ENCODE data around the gene MRPL51.

The MRPL51 gene

DNA sequence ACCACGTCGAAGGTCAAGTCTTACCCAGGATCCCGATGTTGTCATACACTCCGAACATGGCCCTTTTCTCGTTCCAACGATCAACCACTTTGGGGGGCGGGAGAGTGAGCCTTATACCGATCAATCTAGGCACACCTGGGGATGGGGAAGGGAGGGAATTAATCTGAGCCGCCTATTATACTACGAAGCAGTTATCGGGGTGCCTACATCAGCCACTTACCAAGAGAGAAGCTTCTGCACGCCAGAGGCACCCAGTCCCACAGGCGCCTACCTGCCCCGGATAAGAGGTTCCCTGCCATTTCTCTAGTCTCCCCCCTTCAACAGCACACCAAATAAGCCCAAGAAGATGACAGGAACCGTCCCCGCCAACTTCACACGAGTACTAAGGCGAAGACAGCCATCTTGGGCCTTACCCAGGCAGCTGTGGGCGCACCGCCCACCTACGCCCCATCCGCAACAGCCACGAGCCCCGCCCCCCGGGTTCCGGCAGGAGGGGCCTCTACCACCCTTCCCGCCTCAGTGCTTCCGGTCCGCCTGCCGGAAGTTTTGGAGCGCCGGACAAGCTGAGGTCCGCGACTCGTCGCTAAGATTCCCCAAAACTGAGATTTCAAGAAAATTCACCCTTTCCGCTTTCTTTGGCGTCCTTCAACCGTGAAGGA is at the start of gene MRPL51:
TSS of gene MRPL51 (minus strand) at position 425 of the 659 bp plus-strand sequence. CDS start at position 299, 126 bp downstream.
- Histone ChIP-seq H3K27ac (peak within 1 kb of the TSS; percentile 95), H3K4me2 (ENCODE audit: low read length) (peak within 1 kb of the TSS; percentile 94), H3K79me2 (peaks cover 24% of the 10 kb centered on the region), H3K4me3 (ENCODE audit: low read depth, low read length) (peak within 1 kb of the TSS; percentile 94), H3K36me3 (ENCODE audit: control insufficient read depth, insufficient read depth, low read length) (no peaks in the 10 kb centered on the region), H3K4me1 (peaks cover 11% of the 10 kb centered on the region), H3K9me3 (ENCODE audit: control insufficient read depth, low read length) (no peaks in the 10 kb centered on the region), H3K9ac (peak within 1 kb of the TSS; percentile 33), H3K27me3 (ENCODE audit: control insufficient read depth, insufficient read depth, low read length) (no peaks in the 10 kb centered on the region), H2AFZ (peak within 1 kb of the TSS; percentile 99)
- TF ChIP-seq, protein P1, sequence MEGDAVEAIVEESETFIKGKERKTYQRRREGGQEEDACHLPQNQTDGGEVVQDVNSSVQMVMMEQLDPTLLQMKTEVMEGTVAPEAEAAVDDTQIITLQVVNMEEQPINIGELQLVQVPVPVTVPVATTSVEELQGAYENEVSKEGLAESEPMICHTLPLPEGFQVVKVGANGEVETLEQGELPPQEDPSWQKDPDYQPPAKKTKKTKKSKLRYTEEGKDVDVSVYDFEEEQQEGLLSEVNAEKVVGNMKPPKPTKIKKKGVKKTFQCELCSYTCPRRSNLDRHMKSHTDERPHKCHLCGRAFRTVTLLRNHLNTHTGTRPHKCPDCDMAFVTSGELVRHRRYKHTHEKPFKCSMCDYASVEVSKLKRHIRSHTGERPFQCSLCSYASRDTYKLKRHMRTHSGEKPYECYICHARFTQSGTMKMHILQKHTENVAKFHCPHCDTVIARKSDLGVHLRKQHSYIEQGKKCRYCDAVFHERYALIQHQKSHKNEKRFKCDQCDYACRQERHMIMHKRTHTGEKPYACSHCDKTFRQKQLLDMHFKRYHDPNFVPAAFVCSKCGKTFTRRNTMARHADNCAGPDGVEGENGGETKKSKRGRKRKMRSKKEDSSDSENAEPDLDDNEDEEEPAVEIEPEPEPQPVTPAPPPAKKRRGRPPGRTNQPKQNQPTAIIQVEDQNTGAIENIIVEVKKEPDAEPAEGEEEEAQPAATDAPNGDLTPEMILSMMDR (IDR thresholded peaks at IDR 0.05) = no peak

DNA sequence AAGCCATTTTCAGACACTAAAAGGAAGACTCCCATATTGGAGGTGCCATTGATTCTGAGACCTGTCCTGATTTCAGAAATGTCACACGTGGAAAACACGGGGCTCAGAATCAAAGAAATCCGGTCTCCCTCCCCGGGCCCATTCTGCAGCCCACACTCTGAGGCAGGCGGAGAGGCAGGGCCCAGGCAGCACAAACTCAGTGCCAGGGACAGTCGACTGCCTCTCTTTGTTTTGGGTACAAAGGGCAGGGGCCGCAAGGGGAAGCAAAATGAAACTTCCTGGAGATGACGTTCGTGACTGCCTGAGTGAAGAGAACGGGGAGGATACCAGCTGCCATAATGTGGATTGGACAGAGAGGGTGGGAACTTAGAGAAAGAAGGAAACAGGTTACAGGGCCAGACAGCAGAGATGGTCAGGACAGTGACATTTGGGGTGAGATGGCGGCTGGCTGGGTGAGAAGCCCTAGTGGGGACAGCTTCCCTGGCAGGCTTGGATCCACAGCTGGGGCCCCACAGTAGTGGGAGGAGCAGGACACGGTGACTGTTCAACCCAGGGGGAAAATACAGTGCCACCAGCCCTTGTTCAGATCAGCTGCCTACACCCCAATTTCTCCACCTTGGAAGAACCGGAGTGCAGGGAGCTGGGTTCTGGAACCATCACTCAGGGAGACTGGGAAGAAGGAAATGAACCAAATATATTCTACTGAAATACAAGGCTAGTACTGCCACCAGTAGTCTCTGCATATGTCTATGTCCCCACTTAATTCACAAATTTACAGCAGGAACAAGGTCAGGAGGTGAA is 49.3 kb upstream of the MRPL51 start:
- Histone ChIP-seq H3K9ac (no peak overlapping the region), H3K27ac (no peak overlapping the region), H3K27me3 (ENCODE audit: control insufficient read depth, insufficient read depth, low read length) (no peaks in the 10 kb centered on the region), H3K4me3 (ENCODE audit: low read depth, low read length) (no peak overlapping the region), H3K79me2 (no peaks in the 10 kb centered on the region), H3K36me3 (ENCODE audit: control insufficient read depth, insufficient read depth, low read length) (no peaks in the 10 kb centered on the region), H2AFZ (no peak overlapping the region), H3K9me3 (ENCODE audit: control insufficient read depth, low read length) (no peaks in the 10 kb centered on the region), H3K4me1 (peaks cover 8% of the 10 kb centered on the region), H3K4me2 (ENCODE audit: low read length) (no peak overlapping the region)
- TF ChIP-seq, protein P1 (IDR thresholded peaks at IDR 0.05) = no peak

DNA sequence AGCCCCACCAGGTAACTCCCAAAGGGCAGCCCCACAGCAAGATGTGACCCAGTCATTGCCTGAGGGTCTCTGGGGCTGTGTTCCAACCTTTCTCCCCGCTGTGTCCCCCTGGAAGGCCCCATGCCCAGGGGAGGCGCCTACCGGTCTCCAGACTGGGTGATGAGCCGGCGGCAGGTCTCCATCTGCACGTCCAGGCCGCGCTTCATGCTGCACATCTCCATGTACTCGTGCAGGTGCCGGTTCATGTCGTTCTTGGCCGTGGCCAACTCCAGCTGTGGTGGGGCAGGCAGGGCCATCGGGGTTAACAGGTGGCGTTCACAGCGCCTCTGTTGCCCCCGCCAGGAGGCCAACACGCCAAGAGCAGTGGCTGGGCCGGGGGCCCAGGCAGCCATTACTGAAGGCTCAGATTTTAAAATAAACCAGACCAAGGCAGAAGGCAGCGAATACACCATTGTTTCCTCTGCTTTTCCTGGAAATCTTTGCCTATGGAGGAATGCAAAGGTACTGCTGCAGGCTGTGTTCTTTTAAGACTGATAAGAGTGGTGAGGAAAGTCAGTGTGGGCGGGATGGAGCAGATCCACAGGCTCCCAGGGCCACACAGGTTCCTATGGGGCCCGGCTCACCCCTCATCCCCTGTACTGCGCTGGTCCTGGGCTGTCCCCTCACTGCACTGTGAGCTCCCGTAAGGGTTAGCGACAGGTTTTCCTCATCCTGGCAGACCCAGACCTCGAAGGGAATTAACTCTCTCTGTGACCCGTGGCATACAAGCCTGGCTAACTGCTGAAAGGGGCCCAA is 48.5 kb upstream of the MRPL51 start:
- H3K4me3 ChIP-seq (ENCODE audit: low read depth, low read length) = no peak overlapping the region
- no peak overlapping the region for H3K4me2 ChIP-seq (ENCODE audit: low read length)
- no peaks in the 10 kb centered on the region for H3K9me3 ChIP-seq (ENCODE audit: control insufficient read depth, low read length)
- H2AFZ ChIP-seq = no peak overlapping the region
- H3K79me2 ChIP-seq = no peaks in the 10 kb centered on the region
- TF ChIP-seq, protein P1 (IDR thresholded peaks at IDR 0.05) = no peak
- no peaks in the 10 kb centered on the region for H3K36me3 ChIP-seq (ENCODE audit: control insufficient read depth, insufficient read depth, low read length)
- H3K9ac ChIP-seq = no peak overlapping the region
- peak overlapping the region; percentile 36 for H3K27ac ChIP-seq
- H3K27me3 ChIP-seq (ENCODE audit: control insufficient read depth, insufficient read depth, low read length) = no peaks in the 10 kb centered on the region
- peaks cover 8% of the 10 kb centered on the region for H3K4me1 ChIP-seq

DNA sequence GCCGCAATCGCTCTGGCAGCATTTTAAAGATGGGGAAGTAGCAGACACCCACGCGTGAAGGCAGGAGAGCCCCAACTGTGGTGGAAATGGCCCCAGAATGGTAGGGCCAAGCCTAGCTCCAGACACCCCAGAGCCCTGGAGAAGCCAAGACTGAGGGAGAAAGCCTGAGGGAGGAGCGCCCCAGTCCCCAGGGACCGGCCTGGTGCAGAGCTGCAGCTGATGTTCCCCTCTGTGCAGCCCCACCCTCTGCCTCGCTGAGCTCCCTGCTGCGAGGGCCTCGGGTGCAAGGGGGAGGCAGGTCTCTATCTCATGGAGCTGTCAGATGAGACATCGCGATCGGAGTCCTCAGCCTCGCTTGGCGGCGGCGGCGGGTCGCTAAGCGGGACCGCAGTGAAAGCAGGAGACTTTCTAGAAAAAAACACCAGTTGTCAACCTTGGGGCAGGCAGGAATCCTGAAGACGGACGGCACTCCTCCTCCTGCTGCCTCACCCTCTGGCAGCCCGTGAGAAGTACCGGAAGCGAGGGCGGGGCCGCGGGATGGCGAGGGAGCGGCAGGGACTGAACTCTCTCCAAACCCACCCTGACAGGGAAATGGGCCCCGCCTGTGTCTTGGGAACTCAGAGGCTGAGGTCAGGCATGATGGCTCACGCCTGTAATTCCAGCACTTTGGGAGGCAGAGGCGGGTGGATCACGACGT is 47.3 kb upstream of the MRPL51 start:
- Histone ChIP-seq H3K36me3 (ENCODE audit: control insufficient read depth, insufficient read depth, low read length) (no peaks in the 10 kb centered on the region), H3K27me3 (ENCODE audit: control insufficient read depth, insufficient read depth, low read length) (no peaks in the 10 kb centered on the region), H2AFZ (peak overlapping the region; percentile 68), H3K79me2 (peaks cover 6% of the 10 kb centered on the region), H3K9ac (no peak overlapping the region), H3K4me3 (ENCODE audit: low read depth, low read length) (peak overlapping the region; percentile 23), H3K9me3 (ENCODE audit: control insufficient read depth, low read length) (no peaks in the 10 kb centered on the region), H3K4me2 (ENCODE audit: low read length) (peak overlapping the region; percentile 53), H3K27ac (peak overlapping the region; percentile 36), H3K4me1 (peaks cover 8% of the 10 kb centered on the region)
- TF ChIP-seq, protein P1 (IDR thresholded peaks at IDR 0.05) = no peak

Data from parathyroid adenoma (tissue), 2 donors.